Nephron progenitor cell (in vitro differentiated cells): ENCODE results near the gene BNIPL.

Source experiments
- DNase-seq: peaks from one replicate; pipeline ENCODE4 v3.0.0; 2021
- H3K27ac Mint-ChIP-seq: 2 replicates; pipeline ENCODE4 v1.8.0; 2021; ENCODE audit warnings: mild to moderate bottlenecking, moderate library complexity, mixed read lengths
- H3K27me3 Mint-ChIP-seq: 2 replicates; pipeline ENCODE4 v1.8.0; 2021; ENCODE audit warnings: mild to moderate bottlenecking, low read depth, mixed read lengths; ENCODE audit not compliant: poor library complexity
- H3K36me3 Mint-ChIP-seq: 2 replicates; pipeline ENCODE4 v1.8.0; 2021; ENCODE audit warnings: low read depth, mixed read lengths
- H3K4me1 Mint-ChIP-seq: 2 replicates; pipeline ENCODE4 v1.8.0; 2021; ENCODE audit warnings: mixed read lengths
- H3K4me3 Mint-ChIP-seq: 2 replicates; pipeline ENCODE4 v1.8.0; 2021; ENCODE audit warnings: mild to moderate bottlenecking, moderate library complexity, mixed read lengths
- H3K9me3 Mint-ChIP-seq: 2 replicates; pipeline ENCODE4 v1.8.0; 2021; ENCODE audit warnings: mild to moderate bottlenecking, moderate library complexity, mixed read lengths
- TF ChIP-seq, protein P1 (sequence below): fragments of 200-600 bp; sonication (generic); IDR thresholded peaks from 2 replicates; pipeline ENCODE4 v1.5.0; 2021; ENCODE audit warnings: antibody characterized with exemption

BNIPL gene

GRCh38 chr1:151051356-151052009 lies 15.1 kb downstream of the BNIPL start:
- H3K4me3 Mint-ChIP-seq = no peak overlapping the region
- TF ChIP-seq, protein P1, sequence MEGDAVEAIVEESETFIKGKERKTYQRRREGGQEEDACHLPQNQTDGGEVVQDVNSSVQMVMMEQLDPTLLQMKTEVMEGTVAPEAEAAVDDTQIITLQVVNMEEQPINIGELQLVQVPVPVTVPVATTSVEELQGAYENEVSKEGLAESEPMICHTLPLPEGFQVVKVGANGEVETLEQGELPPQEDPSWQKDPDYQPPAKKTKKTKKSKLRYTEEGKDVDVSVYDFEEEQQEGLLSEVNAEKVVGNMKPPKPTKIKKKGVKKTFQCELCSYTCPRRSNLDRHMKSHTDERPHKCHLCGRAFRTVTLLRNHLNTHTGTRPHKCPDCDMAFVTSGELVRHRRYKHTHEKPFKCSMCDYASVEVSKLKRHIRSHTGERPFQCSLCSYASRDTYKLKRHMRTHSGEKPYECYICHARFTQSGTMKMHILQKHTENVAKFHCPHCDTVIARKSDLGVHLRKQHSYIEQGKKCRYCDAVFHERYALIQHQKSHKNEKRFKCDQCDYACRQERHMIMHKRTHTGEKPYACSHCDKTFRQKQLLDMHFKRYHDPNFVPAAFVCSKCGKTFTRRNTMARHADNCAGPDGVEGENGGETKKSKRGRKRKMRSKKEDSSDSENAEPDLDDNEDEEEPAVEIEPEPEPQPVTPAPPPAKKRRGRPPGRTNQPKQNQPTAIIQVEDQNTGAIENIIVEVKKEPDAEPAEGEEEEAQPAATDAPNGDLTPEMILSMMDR = no peak
- peaks cover 37% of the 10 kb centered on the region for H3K36me3 Mint-ChIP-seq
- peak overlapping the region; percentile 66 for H3K27ac Mint-ChIP-seq
- peaks cover 71% of the 10 kb centered on the region for H3K4me1 Mint-ChIP-seq
- no peak for DNase-seq
- H3K27me3 Mint-ChIP-seq = peaks cover 2% of the 10 kb centered on the region
- no peaks in the 10 kb centered on the region for H3K9me3 Mint-ChIP-seq

GRCh38 chr1:151054971-151055547 lies 18.7 kb downstream of the BNIPL start:
- peaks cover 37% of the 10 kb centered on the region for H3K36me3 Mint-ChIP-seq
- H3K27me3 Mint-ChIP-seq = no peaks in the 10 kb centered on the region
- peak overlapping the region; percentile 57 for H3K27ac Mint-ChIP-seq
- no peak overlapping the region for H3K4me3 Mint-ChIP-seq
- peaks cover 70% of the 10 kb centered on the region for H3K4me1 Mint-ChIP-seq
- no peaks in the 10 kb centered on the region for H3K9me3 Mint-ChIP-seq
- TF ChIP-seq, protein P1 = no peak
- no peak for DNase-seq

DNA sequence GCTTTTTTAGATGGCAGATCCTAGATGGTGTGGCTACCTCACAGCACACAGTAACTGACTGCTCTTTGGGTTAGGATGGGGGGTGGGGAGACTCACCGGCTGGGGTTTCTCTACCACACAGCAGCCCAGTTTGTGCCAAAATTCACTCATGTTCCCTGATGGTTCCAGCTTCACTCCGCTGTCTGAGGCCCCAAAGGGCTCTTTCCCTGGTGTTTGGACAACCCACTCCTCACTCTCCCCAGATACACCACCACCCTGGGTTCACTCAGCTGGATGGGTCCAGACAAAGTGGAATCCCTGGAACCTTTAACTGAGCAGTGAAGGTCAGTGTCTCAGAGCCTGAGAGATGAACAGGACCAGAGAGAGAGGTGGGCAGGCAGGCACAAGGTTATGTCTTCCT lies 19.2 kb downstream of the BNIPL start:
- TF ChIP-seq, protein P1 = no peak
- Mint-ChIP-seq H3K9me3 (no peaks in the 10 kb centered on the region), H3K27me3 (no peaks in the 10 kb centered on the region), H3K4me3 (peak overlapping the region; percentile 87), H3K27ac (peak overlapping the region; percentile 73), H3K4me1 (peaks cover 67% of the 10 kb centered on the region), H3K36me3 (peaks cover 37% of the 10 kb centered on the region)
- no peak for DNase-seq

GRCh38 chr1:151056149-151056548 lies 19.8 kb downstream of the BNIPL start:
- Mint-ChIP-seq H3K4me1 (peaks cover 66% of the 10 kb centered on the region), H3K27ac (peak overlapping the region; percentile 73), H3K27me3 (no peaks in the 10 kb centered on the region), H3K36me3 (peaks cover 33% of the 10 kb centered on the region), H3K9me3 (no peaks in the 10 kb centered on the region), H3K4me3 (peak overlapping the region; percentile 87)
- no peak for DNase-seq
- TF ChIP-seq, protein P1 = no peak

DNA sequence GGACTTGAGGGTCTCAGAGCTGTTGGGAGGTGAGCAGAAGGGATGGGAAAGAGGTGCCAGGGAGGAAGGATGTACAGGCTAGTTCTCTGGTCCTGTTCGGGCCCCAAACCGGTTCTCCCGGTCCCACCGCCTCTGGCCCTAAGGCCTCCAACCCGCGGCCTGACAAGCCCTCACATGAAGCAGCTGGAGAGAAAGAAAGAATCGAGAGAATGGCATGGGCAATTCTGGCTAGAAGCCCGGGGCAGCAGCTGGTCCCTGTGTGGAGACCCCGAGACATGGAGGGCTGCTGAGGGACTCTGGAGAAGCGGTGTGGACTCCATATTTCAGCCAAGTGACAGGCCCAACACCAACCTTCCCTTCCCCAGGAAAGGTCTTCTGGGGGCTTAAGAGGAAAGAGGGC lies 22.3 kb downstream of the BNIPL start:
- peak overlapping the region; percentile 87 for H3K4me3 Mint-ChIP-seq
- H3K27me3 Mint-ChIP-seq = no peaks in the 10 kb centered on the region
- H3K36me3 Mint-ChIP-seq = peaks cover 36% of the 10 kb centered on the region
- peak; percentile 34 for DNase-seq
- no peaks in the 10 kb centered on the region for H3K9me3 Mint-ChIP-seq
- peak overlapping the region; percentile 87 for H3K27ac Mint-ChIP-seq
- peaks cover 75% of the 10 kb centered on the region for H3K4me1 Mint-ChIP-seq
- TF ChIP-seq, protein P1 = no peak
